Ramos (cell line): ENCODE results near the gene SELENOS.
"Not testable (repeated sequence)": the region's sequence is repeated elsewhere in the genome, so short reads cannot be mapped to it uniquely, and the experiment has no call there.

ENCODE experiments used
- in situ Hi-C: fragments of 300-500 bp; cut with MboI; formaldehyde crosslinking; loops from one replicate; pipeline ENCODE4 v1.14.3; 2022; ENCODE audit warnings: low sequenced_read_pairs; ENCODE audit not compliant: unreplicated experiment

The SELENOS gene

DNA sequence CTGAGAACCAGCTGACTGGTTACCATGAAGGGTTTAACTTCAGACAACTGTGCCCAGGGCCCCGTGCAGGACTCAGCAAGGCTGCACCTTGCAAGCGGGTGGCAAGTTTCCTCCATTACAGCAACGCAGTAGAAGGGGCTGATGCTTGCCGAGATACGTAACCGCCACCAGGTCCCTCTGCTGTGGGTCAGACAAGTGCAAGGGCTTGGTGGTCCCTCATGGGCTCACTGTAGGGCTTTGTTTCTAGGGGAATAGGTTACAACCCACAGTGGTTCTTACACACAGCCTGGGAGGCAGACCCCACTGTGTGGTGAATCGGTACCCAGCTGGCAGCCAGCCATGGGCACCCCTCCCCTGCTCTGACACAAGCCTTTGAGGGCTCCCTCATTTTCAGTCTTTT lies 33.2 kb upstream of the SELENOS start:
- in situ Hi-C loops: no loop called here

DNA sequence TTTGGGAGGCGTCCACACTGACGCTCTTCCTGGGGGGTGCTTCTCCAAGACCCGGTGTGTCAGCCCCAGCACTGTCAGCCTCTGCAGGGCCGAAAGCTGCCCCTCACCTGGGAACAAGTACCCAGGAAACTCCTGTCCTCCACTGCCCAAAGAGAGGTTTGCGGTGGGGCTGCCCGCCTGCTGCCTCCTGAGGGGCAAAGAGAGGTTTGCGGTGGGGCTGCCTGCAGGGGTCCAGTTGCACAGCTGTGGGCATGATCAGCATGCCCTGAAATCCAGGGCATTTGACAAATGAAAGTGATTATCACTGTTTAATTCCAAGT lies 32.8 kb upstream of the SELENOS start:
- in situ Hi-C loops: no loop called here

DNA sequence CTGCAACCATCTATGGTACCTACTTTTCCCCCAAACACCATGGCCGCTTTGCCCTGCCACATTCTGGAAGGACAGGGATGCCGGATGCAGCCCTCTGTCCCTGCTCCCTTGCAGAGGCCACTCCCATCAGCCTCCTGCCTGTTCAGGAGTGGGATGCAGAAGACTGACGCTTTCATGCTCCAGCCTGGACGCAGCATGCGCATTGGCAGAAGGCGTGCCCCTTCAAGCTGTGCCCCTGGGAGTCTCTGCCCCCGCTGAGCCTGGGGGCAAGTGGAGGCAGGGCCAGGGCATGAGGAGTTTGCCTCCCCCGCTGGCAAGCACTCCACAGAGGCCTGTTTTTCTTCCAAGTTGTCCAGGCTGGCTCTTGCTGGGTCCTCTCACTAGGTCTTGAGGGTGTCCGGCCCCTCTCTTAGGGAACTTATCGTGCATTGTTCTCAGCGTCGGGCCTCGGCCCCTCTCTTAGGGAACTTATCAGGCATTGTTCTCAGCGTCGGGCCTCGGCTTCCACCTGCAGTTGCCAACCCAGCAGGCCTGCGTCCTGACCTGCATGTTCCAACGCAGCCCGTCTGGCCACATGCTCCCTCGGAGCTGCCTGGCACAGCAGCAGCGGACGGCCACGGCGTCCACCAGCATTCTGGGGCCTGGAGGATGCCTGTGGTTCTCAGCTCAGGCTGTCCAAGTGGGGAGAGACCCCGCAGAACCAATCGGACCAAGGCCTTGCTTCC lies 32.3 kb upstream of the SELENOS start:
- in situ Hi-C loops: no loop called here

DNA sequence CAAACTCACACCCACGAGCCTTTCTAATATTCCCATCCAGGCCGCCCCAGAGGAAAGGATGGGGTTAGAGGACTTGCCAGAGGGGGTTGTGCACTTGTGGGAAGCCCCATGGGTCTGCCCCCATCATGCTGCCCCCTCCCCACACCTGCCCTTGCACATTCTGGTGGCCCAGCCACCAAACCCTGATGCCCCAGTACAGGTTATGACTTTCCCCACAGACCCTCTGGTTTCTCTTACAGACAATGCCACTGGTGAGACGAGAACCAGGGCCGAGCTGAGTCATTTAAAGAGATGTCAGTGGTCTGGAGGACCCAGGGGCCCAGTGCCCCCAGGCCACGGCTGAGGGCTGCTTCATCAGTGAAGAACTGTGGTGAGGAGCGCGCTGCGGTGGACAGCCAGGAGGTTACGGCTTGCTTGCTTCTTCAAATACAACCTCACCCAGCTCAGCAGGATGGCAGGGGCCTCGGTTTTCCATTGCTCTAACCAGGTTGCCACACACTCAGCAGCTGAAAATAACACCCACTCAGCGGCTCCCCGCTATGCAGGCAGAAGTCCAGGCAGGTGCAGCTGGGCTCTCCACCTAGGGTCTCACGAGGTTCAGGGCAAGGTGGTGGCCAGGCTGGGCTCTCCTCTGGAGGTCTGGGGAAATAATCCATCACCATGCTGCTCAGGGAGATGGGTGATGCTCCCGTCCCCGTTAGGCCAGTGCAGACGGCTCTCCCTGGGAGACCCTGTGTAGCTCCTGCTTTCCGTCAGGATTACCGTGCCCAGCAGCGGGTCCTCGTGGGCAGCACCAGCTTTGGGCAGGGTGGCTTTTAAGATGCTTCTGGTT lies 31.5 kb upstream of the SELENOS start:
- in situ Hi-C loops: no loop called here

- in situ Hi-C loops: no loop called here
Observed at GRCh38 chr15:101307897-101308603, 30.8 kb upstream of the SELENOS start.

- in situ Hi-C loops: no loop called here
Observed at GRCh38 chr15:101307048-101307896, 30.0 kb upstream of the SELENOS start.

GRCh38 chr15:101306341-101307047 lies 29.2 kb upstream of the SELENOS start:
- in situ Hi-C loops: no loop called here

- in situ Hi-C loops: no loop called here
Observed at GRCh38 chr15:101305820-101306255, 28.6 kb upstream of the SELENOS start.

- in situ Hi-C loops: no loop called here
Observed at GRCh38 chr15:101303408-101303807, 26.1 kb upstream of the SELENOS start.

GRCh38 chr15:101296418-101297405 lies 19.4 kb upstream of the SELENOS start:
- in situ Hi-C loops: no loop called here

GRCh38 chr15:101295607-101296161 lies 18.4 kb upstream of the SELENOS start:
- in situ Hi-C loops: no loop called here

DNA sequence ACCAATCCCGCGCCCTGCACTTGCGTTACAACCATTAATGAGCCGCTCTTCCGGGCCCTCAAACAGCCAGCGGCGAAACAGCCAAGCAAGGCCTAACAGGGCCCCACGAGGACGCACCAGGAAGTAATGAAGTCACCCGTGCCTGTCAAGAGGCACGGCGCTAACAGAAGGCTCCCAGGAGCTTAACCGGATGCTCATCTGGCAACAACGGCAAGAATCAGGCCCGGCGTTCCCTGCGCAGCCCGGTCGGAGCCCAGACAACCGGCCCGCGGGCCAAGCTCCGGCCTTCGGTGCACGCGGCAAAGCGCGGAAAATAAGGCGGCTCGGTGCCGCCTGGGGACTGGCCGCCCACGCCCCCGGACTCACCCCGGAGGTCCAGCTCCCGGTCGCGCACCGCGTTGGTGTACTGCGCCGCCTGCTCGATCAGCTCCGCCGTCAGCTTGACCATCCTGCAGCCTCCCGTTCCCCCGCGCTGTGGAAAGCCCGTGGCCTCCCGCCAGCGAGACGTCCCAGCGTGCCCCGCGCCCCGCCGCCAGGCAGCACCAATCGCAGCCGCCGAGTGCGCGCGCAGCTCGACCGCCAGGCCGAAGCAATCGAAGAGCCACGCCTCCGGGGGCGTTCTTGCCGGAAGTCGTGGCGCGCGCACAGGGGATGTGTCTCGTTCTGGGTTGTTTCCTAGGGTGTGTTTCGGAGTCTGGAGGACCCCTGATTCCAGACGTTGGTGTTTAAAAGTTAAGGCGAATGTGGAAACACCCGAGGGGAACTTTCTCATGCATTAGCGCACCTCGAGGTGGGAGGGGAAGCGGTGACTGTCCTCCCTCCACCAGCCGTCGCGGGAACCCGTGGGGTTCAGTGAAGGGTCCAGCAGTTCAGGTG lies 17.7 kb upstream of the SELENOS start, which contains the start of gene SNRPA1:
Gene SNRPA1 (minus strand): TSS at position 518 of the 876 bp plus-strand sequence. CDS start 70 bp downstream, at position 448.
- in situ Hi-C loops: loop anchor here (5.0 kb wide), 1 partner anchor 347 kb away; no protein-coding TSS in a partner anchor

DNA sequence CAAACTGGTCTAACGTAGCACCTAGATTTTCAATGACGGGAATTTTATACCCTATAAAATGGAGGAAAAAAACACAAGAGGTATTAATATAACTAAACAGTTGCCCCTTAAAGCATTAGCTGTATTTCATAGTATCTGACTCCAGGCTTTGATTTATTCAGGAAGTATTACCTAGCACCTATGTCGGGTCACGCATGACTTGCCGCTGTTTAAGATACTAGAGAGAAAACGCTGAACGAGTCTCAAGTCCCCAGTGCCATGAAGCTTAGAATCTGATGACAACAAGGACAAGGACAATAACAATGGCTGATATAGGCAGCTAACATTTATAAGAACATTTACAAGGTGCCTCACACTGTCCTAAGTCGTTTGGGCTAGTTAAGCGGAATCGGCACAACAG lies 15.8 kb upstream of the SELENOS start:
- in situ Hi-C loops: loop anchor here (5.0 kb wide), 1 partner anchor 349 kb away; no protein-coding TSS in a partner anchor

GRCh38 chr15:101288905-101289513 lies 11.7 kb upstream of the SELENOS start:
- in situ Hi-C loops: no loop called here

- in situ Hi-C loops: not testable (repeated sequence)
Observed at GRCh38 chr15:101287342-101287741, 10.1 kb upstream of the SELENOS start.

DNA sequence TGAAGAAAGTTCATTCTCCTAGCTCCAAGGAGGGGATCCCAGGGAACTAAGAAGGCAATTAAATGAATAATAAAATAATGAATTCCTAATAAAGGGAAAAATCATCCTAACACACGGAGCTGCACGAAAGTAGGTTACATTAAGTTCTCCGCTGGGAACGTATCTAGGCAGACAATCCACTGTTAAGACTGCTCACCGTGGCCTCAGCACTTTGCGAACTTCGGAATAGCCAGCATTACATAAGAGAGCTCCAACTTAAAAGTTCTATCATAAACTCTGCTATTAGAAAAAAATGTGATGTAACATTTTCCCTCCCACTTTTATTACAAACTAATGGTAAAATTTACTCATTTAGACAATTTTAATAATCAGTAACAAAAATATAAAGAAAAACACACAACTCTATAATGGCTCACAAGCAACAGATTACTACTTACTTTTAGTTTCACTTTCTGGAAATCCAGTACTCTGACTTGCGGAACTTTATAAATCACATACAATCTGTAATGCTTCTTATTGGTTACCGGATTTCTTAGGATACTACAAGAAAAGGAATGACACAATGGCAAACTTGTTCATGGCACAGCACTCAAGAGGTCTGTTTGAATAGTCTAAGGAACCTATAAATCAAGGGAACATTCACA lies 9.3 kb upstream of the SELENOS start:
- in situ Hi-C loops: no loop called here
